IMR-90 (cell line): Measurements from ENCODE around the gene FNDC3B.

ENCODE experiments used
- BHLHE40 ChIP-seq: fragments of 150-350 bp; IDR thresholded peaks from 2 replicates; pipeline ENCODE4 v1.6.1; 2016; ENCODE audit warnings: mild to moderate bottlenecking, low read depth, low read length
- CTCF ChIP-seq: conservative IDR thresholded peaks from 2 replicates; pipeline ENCODE4 v1.5.1; 2012; ENCODE audit warnings: mild to moderate bottlenecking, low read depth, low read length, improper control_type of control experiment
- FOS ChIP-seq: fragments of 150-350 bp; IDR thresholded peaks from 2 replicates; pipeline ENCODE4 v1.6.1; 2016; ENCODE audit warnings: low read depth, low read length
- TF ChIP-seq, protein P1 (sequence below): fragments of 150-350 bp; IDR thresholded peaks from 2 replicates; pipeline ENCODE4 v1.6.1; 2017; ENCODE audit warnings: mild to moderate bottlenecking, antibody characterized with exemption, low read length, low read depth

GRCh38 chr3:172208586-172209332 lies 169.4 kb downstream of the FNDC3B start:
- no peak for TF ChIP-seq BHLHE40
- TF ChIP-seq FOS = no peak
- no peak for TF ChIP-seq CTCF
- TF ChIP-seq, protein P1, sequence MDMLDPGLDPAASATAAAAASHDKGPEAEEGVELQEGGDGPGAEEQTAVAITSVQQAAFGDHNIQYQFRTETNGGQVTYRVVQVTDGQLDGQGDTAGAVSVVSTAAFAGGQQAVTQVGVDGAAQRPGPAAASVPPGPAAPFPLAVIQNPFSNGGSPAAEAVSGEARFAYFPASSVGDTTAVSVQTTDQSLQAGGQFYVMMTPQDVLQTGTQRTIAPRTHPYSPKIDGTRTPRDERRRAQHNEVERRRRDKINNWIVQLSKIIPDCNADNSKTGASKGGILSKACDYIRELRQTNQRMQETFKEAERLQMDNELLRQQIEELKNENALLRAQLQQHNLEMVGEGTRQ = no peak
